Globus pallidus (tissue), 1 donor: ENCODE data around the gene RUNX1.
A peak's percentile ranks its signal among the peaks of the same experiment; 100 is the strongest.

Source experiments
- DNase-seq: peaks from one replicate; pipeline ENCODE4 v3.0.0-alpha.2; 2015; ENCODE audit warnings: low spot score

The RUNX1 gene

GRCh38 chr21:34880401-34880800, 168.7 kb downstream of the RUNX1 start:
- DNase-seq = no peak

DNA sequence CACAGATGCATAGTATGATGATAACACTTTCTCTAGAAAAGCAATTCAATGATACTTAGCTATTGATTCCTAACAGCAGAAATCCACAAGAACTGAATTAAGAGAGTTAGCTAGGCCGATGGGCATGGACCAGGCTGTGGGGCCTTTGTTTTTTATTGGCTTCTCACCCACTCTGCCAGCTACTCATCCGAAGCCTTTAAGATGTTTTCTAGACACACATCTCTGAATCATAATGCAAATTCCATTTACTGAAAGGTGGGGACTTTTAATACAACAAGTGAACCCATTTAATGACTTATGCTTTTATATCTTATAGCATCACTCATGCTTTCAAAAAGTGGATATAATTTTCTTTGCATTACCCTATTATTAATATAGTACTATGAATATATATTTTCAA, 170.2 kb downstream of the RUNX1 start:
- no peak for DNase-seq

- no peak for DNase-seq
Observed at GRCh38 chr21:34878501-34878900, 170.6 kb downstream of the RUNX1 start.

GRCh38 chr21:34877485-34878128, 171.5 kb downstream of the RUNX1 start:
- DNase-seq = no peak

- DNase-seq = no peak
Observed at GRCh38 chr21:34875830-34876229, 173.3 kb downstream of the RUNX1 start.

GRCh38 chr21:34874684-34875513, 174.2 kb downstream of the RUNX1 start:
- DNase-seq = no peak

GRCh38 chr21:34871026-34871908, 177.8 kb downstream of the RUNX1 start:
- no peak for DNase-seq

DNA sequence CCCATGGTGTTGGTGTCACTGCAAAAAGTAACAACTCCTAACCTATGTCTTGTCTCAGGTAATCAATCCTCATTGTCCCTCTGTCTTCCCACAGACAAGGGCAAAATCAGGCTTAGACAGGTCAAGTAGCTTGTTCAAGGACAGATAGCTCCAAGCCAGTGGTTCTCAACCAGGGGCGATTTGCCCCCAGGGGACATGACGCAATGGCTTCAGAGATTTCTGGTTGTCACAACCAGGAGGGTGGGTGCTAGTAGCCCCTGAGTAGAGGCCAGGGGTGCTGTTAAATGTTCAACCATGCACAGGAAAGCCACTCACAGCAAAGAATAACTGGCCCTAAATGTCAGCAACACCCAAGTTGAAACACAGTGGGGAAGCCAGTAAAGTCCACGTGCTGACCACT, 178.9 kb downstream of the RUNX1 start:
- DNase-seq = no peak

GRCh38 chr21:34869545-34869944, 179.6 kb downstream of the RUNX1 start:
- DNase-seq = no peak

- DNase-seq = no peak
Observed at GRCh38 chr21:34867785-34868184, 181.3 kb downstream of the RUNX1 start.

GRCh38 chr21:34865400-34866241, 183.5 kb downstream of the RUNX1 start:
- peak; percentile 42 for DNase-seq

DNA sequence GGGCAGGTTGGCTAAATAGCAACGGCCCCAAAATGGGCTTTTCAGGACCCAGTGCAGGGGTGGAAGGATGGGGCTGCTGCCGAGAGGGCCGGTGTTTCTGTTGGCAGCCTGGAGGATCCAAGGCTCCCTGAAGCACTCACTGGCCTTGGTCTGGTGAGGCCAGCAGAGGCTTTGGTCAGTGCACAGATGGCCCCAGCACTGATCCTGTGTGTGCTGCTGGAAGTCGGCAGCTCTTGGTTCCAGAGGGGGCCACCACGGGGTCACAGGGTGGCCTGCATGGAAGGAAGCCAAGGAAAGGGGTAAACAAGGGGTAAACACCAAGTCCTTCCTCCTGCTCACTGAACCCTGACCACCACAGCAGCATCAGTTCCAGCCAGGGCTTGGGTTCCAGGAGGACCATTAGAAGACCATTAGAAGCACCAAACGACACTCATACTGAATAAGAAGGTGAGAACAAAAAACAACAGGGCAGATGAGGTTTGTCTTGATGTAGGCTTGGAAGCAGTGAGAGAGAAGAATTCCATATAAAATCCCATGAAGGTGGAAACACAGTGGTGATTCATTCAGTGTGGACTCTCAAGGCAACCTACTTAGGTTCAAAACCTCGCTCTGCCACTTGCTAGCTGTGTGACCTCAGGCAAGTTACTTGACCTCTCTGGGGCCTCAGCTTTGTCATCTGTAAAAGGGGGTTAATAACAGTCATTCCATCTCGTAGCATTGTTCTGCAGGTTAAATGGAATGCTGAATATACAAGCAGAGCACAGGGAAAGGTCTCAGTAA, 184.5 kb downstream of the RUNX1 start:
- DNase-seq = no peak

GRCh38 chr21:34862951-34863350, 186.2 kb downstream of the RUNX1 start:
- DNase-seq = no peak

DNA sequence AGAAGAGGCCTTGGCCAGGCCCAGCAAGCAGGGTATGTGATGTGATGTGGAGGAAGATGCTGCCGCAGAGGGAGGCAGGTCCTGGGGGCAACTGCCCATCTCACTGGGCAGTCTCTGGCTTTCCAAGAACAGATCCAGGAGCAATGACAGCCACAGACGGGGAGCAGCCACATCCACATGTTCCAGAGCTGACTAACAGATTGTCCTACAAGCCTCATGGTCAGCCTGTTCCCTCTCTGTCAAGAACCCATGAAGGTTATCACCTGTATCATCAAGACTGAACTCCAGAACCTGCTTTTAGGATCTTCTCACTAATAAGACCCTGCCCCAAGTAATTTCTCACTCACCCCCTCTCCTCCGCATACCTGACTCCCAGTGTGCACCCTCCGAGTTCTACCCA, 187.8 kb downstream of the RUNX1 start:
- no peak for DNase-seq

DNA sequence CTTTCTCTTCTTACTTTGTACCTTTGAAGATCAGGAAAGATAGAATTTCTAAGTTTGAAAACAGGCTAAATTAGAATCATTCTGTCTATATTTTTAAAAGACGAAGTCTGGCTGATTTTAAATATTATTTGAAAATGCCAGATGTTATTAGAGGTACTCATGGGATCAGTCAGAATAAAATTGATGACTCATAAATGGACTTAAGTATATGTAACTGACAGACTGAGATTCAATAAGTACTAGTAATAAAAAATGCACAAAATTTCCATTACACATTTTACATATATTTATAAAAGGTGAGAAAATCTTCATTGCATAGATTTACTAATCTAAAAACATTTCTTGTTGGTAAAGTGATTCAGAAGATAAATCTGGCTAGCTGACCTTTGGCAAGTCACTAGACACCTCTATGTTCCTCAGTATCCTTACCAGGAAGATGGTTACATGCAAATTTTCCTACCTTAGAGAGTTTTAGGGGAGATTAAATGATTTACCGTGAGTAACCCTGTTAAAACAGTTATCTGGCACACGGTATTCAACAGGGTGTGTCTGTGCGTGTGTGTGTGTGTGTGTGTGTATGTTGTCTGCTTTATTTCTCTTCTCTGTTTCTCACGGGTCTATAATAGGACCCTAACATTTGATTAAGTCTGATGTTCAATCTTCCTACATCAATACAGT, 189.0 kb downstream of the RUNX1 start:
- DNase-seq = no peak

DNA sequence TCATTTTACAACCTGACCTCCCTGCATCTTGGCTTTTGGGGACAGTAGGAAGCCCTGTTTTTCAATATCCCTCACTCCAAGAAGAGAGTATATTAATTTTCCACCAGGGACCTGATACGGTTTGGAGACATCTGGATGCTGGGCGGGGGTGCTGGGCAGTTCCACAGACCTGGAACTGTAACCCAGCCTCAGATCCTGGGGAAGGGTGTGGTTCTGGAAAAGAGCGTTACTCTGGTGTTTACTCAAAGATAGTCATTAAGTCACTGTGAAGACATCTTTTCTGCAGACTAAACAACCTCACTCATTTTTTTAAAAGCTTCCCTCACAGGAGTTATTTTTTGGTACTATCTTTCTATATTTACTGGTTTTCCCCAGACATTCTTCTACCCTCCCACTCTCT, 190.5 kb downstream of the RUNX1 start:
- DNase-seq = no peak

DNA sequence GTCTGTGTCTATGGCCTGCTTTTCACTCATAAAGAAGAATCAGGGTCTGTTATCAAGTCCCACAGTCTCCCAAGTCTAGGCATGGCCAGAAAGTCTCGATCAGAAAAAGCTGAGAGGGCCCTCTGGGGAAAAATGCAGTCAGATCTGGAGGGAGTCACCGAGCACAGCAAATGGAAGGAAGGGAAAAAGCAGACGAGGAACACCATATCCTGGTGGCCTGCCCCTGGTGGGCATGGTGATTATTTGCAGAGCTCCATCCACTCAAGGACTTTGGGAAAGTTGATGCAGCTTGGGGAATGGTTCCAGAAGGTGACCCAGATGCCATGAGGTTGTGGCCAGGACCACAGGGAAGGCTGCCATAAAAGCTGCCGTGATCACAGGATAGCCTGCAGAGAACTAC, 191.2 kb downstream of the RUNX1 start:
- no peak for DNase-seq

- DNase-seq = no peak
Observed at GRCh38 chr21:34857122-34857713, 191.9 kb downstream of the RUNX1 start.

- no peak for DNase-seq
Observed at GRCh38 chr21:34852448-34852847, 196.7 kb downstream of the RUNX1 start.

- DNase-seq = no peak
Observed at GRCh38 chr21:34850166-34850690, 198.9 kb downstream of the RUNX1 start.
